ENCODE data around the gene NFIX. TPM values are rescaled to one million over a fixed set of nuclear protein-coding genes. Genes with fewer than 3 reads are reported as not detected.

The NFIX gene
- total RNA-seq, 4 donors from 2014 or later = 31.9 to 128 (median 105) TPM

GRCh38 chr19:13137290-13137794 lies 142.1 kb downstream of the NFIX start:
- no peaks in the 10 kb centered on the region for H3K9me3 ChIP-seq
- peaks cover 0 to 13% of the 10 kb centered on the region in 2 donors for H3K4me1 ChIP-seq
- TF ChIP-seq POLR2A (IDR thresholded peaks at IDR 0.05) = no peak
- TF ChIP-seq CTCF (IDR thresholded peaks at IDR 0.05 in 4 of 5, conservative IDR thresholded peaks at IDR 0.05 in 1 of 5) = no peak
- ATAC-seq = no peak
- DNase-seq = no peak
- in situ Hi-C loops (cut with MboI; ENCODE audit: low sequenced_read_pairs in 4 of 4) = no loop called here
- H3K36me3 ChIP-seq = peaks cover 0 to 44% of the 10 kb centered on the region in 2 donors
- intact Hi-C loops (cut with DNase I; ENCODE audit: low total_unique reads) = no loop called here
- no peaks in the 10 kb centered on the region for H3K27me3 ChIP-seq
- no peak overlapping the region for H3K4me3 ChIP-seq
- no peak overlapping the region for H3K27ac ChIP-seq

GRCh38 chr19:13138171-13138915 lies 143.1 kb downstream of the NFIX start:
- Histone ChIP-seq H3K36me3 (peaks cover 0 to 44% of the 10 kb centered on the region in 2 donors), H3K9me3 (no peaks in the 10 kb centered on the region), H3K4me1 (peaks cover 0 to 17% of the 10 kb centered on the region in 2 donors), H3K27ac (no peak overlapping the region), H3K27me3 (no peaks in the 10 kb centered on the region), H3K4me3 (no peak overlapping the region)
- no peak for ATAC-seq
- DNase-seq = no peak
- intact Hi-C loops (cut with DNase I; ENCODE audit: low total_unique reads) (no loop called here), in situ Hi-C loops (cut with MboI; ENCODE audit: low sequenced_read_pairs in 4 of 4) (no loop called here)
- no peak for TF ChIP-seq POLR2A (IDR thresholded peaks at IDR 0.05)
- TF ChIP-seq CTCF (IDR thresholded peaks at IDR 0.05 in 4 of 5, conservative IDR thresholded peaks at IDR 0.05 in 1 of 5) = no peak

GRCh38 chr19:13138916-13139198 lies 143.6 kb downstream of the NFIX start:
- H3K9me3 ChIP-seq = no peaks in the 10 kb centered on the region
- no peak overlapping the region for H3K27ac ChIP-seq
- in situ Hi-C loops (cut with MboI; ENCODE audit: low sequenced_read_pairs in 4 of 4) = no loop called here
- peaks cover 0 to 20% of the 10 kb centered on the region in 2 donors for H3K4me1 ChIP-seq
- no peaks in the 10 kb centered on the region for H3K27me3 ChIP-seq
- no peak overlapping the region for H3K4me3 ChIP-seq
- peaks cover 0 to 44% of the 10 kb centered on the region in 2 donors for H3K36me3 ChIP-seq
- DNase-seq (no peak), ATAC-seq (no peak)
- intact Hi-C loops (cut with DNase I; ENCODE audit: low total_unique reads) = no loop called here
- TF ChIP-seq CTCF (IDR thresholded peaks at IDR 0.05 in 4 of 5, conservative IDR thresholded peaks at IDR 0.05 in 1 of 5) (no peak), POLR2A (IDR thresholded peaks at IDR 0.05) (no peak)

GRCh38 chr19:13139633-13140311 lies 144.5 kb downstream of the NFIX start:
- TF ChIP-seq CTCF (IDR thresholded peaks at IDR 0.05 in 4 of 5, conservative IDR thresholded peaks at IDR 0.05 in 1 of 5) (no peak), POLR2A (IDR thresholded peaks at IDR 0.05) (no peak)
- no peak for DNase-seq
- in situ Hi-C loops (cut with MboI; ENCODE audit: low sequenced_read_pairs in 4 of 4) = no loop called here
- no peak for ATAC-seq
- Histone ChIP-seq H3K4me3 (no peak overlapping the region), H3K9me3 (no peaks in the 10 kb centered on the region), H3K27ac (no peak overlapping the region), H3K27me3 (no peaks in the 10 kb centered on the region), H3K4me1 (peaks cover 0 to 11% of the 10 kb centered on the region in 2 donors), H3K36me3 (peaks cover 0 to 53% of the 10 kb centered on the region in 2 donors)
- intact Hi-C loops (cut with DNase I; ENCODE audit: low total_unique reads) = no loop called here

All from gastrocnemius medialis (tissue), 4 donors.